Right lobe of liver (tissue), 4 donors: ENCODE measurements around the gene BMPER.

Experiments used
- POLR2A ChIP-seq: fragments of 450-650 bp; IDR thresholded peaks from one replicate; pipeline ENCODE4 v1.6.1; 2017; ENCODE audit warnings: antibody characterized with exemption, mild to moderate bottlenecking
- TF ChIP-seq, protein P1 (sequence below), 4 donors: fragments of 200-600 bp in 3 of 4; fragments of 450-650 bp in 1 of 4; IDR thresholded peaks; one replicate each; pipeline versions ENCODE4 v1.5.1 to v1.8.0; 2016 to 2022; ENCODE audit warnings: antibody characterized with exemption in 4 of 4, mild to moderate bottlenecking in 2 of 4
- donor health status: DM: no; HTN: no; CAD: no.
- donor health status: DM: no; HTN: no; CAD: no.
- donor health status: DM: no; HTN: yes; CAD: no.

GRCh38 chr7:33906697-33907096 lies 1.4 kb downstream of the BMPER start:
- TF ChIP-seq, protein P1, sequence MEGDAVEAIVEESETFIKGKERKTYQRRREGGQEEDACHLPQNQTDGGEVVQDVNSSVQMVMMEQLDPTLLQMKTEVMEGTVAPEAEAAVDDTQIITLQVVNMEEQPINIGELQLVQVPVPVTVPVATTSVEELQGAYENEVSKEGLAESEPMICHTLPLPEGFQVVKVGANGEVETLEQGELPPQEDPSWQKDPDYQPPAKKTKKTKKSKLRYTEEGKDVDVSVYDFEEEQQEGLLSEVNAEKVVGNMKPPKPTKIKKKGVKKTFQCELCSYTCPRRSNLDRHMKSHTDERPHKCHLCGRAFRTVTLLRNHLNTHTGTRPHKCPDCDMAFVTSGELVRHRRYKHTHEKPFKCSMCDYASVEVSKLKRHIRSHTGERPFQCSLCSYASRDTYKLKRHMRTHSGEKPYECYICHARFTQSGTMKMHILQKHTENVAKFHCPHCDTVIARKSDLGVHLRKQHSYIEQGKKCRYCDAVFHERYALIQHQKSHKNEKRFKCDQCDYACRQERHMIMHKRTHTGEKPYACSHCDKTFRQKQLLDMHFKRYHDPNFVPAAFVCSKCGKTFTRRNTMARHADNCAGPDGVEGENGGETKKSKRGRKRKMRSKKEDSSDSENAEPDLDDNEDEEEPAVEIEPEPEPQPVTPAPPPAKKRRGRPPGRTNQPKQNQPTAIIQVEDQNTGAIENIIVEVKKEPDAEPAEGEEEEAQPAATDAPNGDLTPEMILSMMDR (IDR thresholded peaks at IDR 0.05), result no peak
- no peak for TF ChIP-seq POLR2A
